ENCODE results near the gene SEZ6L.

- TF ChIP-seq, protein P1, sequence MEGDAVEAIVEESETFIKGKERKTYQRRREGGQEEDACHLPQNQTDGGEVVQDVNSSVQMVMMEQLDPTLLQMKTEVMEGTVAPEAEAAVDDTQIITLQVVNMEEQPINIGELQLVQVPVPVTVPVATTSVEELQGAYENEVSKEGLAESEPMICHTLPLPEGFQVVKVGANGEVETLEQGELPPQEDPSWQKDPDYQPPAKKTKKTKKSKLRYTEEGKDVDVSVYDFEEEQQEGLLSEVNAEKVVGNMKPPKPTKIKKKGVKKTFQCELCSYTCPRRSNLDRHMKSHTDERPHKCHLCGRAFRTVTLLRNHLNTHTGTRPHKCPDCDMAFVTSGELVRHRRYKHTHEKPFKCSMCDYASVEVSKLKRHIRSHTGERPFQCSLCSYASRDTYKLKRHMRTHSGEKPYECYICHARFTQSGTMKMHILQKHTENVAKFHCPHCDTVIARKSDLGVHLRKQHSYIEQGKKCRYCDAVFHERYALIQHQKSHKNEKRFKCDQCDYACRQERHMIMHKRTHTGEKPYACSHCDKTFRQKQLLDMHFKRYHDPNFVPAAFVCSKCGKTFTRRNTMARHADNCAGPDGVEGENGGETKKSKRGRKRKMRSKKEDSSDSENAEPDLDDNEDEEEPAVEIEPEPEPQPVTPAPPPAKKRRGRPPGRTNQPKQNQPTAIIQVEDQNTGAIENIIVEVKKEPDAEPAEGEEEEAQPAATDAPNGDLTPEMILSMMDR (conservative IDR thresholded peaks at IDR 0.05 in 1 of 2, IDR thresholded peaks at IDR 0.05 in 1 of 2; ENCODE audit: extremely low read depth in 1 of 2, insufficient read depth in 1 of 2, low read depth in 1 of 2, low read length in 2 of 2), result no peak
- TF ChIP-seq EZH2 (IDR thresholded peaks at IDR 0.05; ENCODE audit: borderline replicate concordance, low read length), result no peak
Measured at GRCh38 chr22:26295563-26296126, 126.4 kb downstream of the SEZ6L start.
